ENCODE measurements around the gene AASDH. TPM values are rescaled to one million over a fixed set of nuclear protein-coding genes. Genes with fewer than 3 reads are reported as not detected.

The AASDH gene
- total RNA-seq, 4 donors from 2014 or later: 4.6 to 10.7 (median 7.0) TPM

- Histone ChIP-seq H3K27me3 (no peaks in the 10 kb centered on the region), H3K36me3 (peaks cover 0 to 56% (median 0%) of the 10 kb centered on the region in 3 donors)
Measured at GRCh38 chr4:56360071-56360470, 27.2 kb downstream of the AASDH start.

GRCh38 chr4:56356650-56357049 is 30.6 kb downstream of the AASDH start:
- intact Hi-C loops (cut with DNase I): no loop called here
- no peak overlapping the region for H3K4me3 ChIP-seq
- peaks cover 0 to 71% (median 0%) of the 10 kb centered on the region in 3 donors for H3K36me3 ChIP-seq
- H3K27me3 ChIP-seq: no peaks in the 10 kb centered on the region
- H3K9me3 ChIP-seq: no peaks in the 10 kb centered on the region
- TF ChIP-seq POLR2A (IDR thresholded peaks at IDR 0.05) (no peak), CTCF (IDR thresholded peaks at IDR 0.05) (no peak)
- DNase-seq: no peak
- WGBS, 2 donors: 95% methylated on average over 7 to 9 of the region's 9 CpGs
- no peak overlapping the region for H3K27ac ChIP-seq
- H3K4me1 ChIP-seq: no peaks in the 10 kb centered on the region

More at GRCh38 chr4:56360071-56360470, 27.2 kb downstream of the AASDH start:
- H3K9me3 ChIP-seq: peaks cover 0 to 5% (median 0%) of the 10 kb centered on the region in 3 donors
- TF ChIP-seq POLR2A (IDR thresholded peaks at IDR 0.05) (no peak), CTCF (IDR thresholded peaks at IDR 0.05) (no peak)
- H3K4me3 ChIP-seq: no peak overlapping the region
- no peaks in the 10 kb centered on the region for H3K4me1 ChIP-seq
- H3K27ac ChIP-seq: no peak overlapping the region
- DNase-seq: no peak
- intact Hi-C loops (cut with DNase I): no loop called here

GRCh38 chr4:56348576-56348975 is 38.7 kb downstream of the AASDH start:
- WGBS, 2 donors: 85 to 94% methylated on average over 3 of the region's 3 CpGs
- intact Hi-C loops (cut with DNase I): no loop called here
- H3K4me1 ChIP-seq: no peaks in the 10 kb centered on the region
- H3K27ac ChIP-seq: no peak overlapping the region
- no peak for DNase-seq
- H3K36me3 ChIP-seq: peaks cover 0 to 66% (median 0%) of the 10 kb centered on the region in 3 donors
- no peak overlapping the region for H3K4me3 ChIP-seq
- TF ChIP-seq POLR2A (IDR thresholded peaks at IDR 0.05): no peak
- no peak for TF ChIP-seq CTCF (IDR thresholded peaks at IDR 0.05)
- H3K27me3 ChIP-seq: no peaks in the 10 kb centered on the region
- H3K9me3 ChIP-seq: no peaks in the 10 kb centered on the region

GRCh38 chr4:56345458-56345857 is 41.8 kb downstream of the AASDH start:
- Histone ChIP-seq H3K27me3 (no peaks in the 10 kb centered on the region), H3K9me3 (no peaks in the 10 kb centered on the region), H3K27ac (no peak overlapping the region), H3K4me3 (no peak overlapping the region), H3K4me1 (no peaks in the 10 kb centered on the region), H3K36me3 (peaks cover 0 to 45% (median 0%) of the 10 kb centered on the region in 3 donors)
- 91 to 94% methylated on average over 4 of the region's 4 CpGs for WGBS, 2 donors
- TF ChIP-seq POLR2A (IDR thresholded peaks at IDR 0.05) (no peak), CTCF (IDR thresholded peaks at IDR 0.05) (no peak)
- intact Hi-C loops (cut with DNase I): no loop called here
- no peak for DNase-seq

- Histone ChIP-seq H3K9me3 (no peaks in the 10 kb centered on the region), H3K36me3 (peaks cover 0 to 21% (median 0%) of the 10 kb centered on the region in 3 donors), H3K27ac (no peak overlapping the region), H3K27me3 (no peaks in the 10 kb centered on the region), H3K4me3 (no peak overlapping the region), H3K4me1 (no peaks in the 10 kb centered on the region)
- intact Hi-C loops (cut with DNase I): no loop called here
- no peak for DNase-seq
- TF ChIP-seq CTCF (IDR thresholded peaks at IDR 0.05) (no peak), POLR2A (IDR thresholded peaks at IDR 0.05) (no peak)
- WGBS, 2 donors: 45 to 47% methylated on average over 1 of the region's 1 CpG
Measured at GRCh38 chr4:56342746-56343145, 44.5 kb downstream of the AASDH start.
